ENCODE measurements around the gene RASGRP4.

- TF ChIP-seq POLR2A (IDR thresholded peaks at IDR 0.05; ENCODE audit: extremely low read depth, insufficient read length) (no peak), CTCF (IDR thresholded peaks at IDR 0.05; ENCODE audit: low read depth, low read length) (no peak), MAX (IDR thresholded peaks at IDR 0.05; ENCODE audit: low read depth, low read length) (no peak)
These were observed 13.5 kb downstream of the RASGRP4 start for GRCh38 chr19:38412491-38412890.
